RCC 7860 (cell line): ENCODE measurements around the gene CLCN2.

Experiments
- DNase-seq: peaks from one replicate; pipeline ENCODE4 v3.0.0-alpha.2; 2015; ENCODE audit warnings: low spot score
- FAIRE-seq: peaks from 2 replicates; lab custom pipeline; 2012; peaks lifted over from hg19 to GRCh38; lab: Jason Lieb, UNC

The CLCN2 gene

DNA sequence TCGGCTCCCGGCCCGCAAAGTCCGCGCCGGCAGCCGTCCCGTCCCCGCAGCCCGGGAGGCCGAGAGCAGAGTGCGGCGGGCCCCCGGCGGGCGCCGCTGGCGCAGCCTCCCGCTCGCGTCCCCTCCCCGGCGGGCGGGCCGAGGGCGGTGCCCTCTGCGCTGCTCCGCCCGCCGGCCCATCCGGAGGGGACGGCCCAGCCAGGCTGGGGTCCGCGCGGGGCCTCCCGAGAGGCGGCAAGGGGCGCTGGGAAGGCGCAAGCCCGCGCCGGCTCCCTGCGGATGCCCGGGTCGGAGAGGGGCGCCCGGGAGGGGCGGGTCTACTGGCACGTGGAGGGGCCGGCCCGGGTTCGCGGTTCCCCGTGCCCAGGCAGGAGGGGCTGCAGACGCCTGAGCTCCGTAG is at the start of gene CLCN2, which contains the start of gene POLR2H:
Gene CLCN2 (minus strand): TSS at position 74 of the 400 bp plus-strand sequence. CDS start 126 bp downstream, outside the sequence.
Gene POLR2H (plus strand): TSS at position 179 of the 400 bp plus-strand sequence. CDS start 1,783 bp downstream, outside the sequence.
- FAIRE-seq (no peak), DNase-seq (peak; percentile 33)

DNA sequence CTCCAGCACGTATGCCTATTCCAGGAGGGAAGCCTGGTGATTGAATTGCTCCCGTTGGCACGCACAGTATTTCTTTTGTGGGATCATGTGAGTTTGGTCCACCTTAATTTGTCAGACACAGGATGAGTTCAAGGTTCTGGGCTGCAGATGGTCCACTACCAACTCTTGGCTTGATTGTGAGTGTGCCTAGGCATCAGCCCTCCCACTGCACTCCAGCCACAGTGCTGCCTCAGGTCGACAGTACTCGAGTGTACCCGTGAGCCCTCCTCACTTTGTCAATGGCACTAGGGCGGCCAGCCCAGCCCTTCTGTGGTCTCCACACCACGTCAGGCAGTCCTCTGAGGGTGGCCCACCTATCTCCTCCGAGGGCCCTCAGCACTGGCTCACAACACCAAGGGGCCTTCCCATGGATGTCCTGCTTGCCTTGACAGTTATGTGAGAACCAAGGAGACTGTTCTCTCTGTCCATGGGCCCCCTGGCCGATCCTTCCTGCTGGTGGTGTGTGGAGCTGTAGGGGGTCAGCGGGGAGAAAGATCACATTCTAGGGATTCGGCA is 48.6 kb upstream of the CLCN2 start:
- no peak for DNase-seq
- no peak for FAIRE-seq

DNA sequence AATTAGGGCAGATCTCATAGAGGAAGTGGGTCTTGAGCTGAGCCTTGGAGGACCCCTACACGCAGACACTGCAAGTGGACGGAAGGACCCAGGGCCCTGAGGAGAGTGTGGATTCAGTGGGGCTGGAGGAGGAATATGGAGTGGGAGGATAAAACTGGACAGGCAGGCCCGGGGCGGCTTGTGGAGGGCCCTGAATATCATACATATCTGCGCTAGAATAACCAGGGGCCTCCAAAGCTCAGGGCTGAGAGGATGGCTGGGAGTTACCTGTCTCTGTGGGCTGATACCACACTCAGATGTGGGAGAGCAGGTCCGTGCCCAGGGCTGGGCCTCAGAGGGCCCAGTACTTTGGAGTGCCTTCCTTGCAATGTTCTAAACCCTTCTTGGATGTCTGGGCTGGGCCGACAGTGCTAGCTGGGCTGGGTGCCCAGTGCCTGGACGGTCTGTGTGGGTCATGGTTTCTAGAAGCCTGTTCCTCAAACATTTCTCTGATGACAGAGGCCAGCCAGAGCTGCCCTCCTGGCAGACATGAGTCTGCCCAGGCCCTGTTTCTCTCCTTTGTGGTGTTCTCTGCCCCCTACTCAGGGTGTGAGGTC is 48.0 kb upstream of the CLCN2 start:
- no peak for FAIRE-seq
- DNase-seq = no peak

DNA sequence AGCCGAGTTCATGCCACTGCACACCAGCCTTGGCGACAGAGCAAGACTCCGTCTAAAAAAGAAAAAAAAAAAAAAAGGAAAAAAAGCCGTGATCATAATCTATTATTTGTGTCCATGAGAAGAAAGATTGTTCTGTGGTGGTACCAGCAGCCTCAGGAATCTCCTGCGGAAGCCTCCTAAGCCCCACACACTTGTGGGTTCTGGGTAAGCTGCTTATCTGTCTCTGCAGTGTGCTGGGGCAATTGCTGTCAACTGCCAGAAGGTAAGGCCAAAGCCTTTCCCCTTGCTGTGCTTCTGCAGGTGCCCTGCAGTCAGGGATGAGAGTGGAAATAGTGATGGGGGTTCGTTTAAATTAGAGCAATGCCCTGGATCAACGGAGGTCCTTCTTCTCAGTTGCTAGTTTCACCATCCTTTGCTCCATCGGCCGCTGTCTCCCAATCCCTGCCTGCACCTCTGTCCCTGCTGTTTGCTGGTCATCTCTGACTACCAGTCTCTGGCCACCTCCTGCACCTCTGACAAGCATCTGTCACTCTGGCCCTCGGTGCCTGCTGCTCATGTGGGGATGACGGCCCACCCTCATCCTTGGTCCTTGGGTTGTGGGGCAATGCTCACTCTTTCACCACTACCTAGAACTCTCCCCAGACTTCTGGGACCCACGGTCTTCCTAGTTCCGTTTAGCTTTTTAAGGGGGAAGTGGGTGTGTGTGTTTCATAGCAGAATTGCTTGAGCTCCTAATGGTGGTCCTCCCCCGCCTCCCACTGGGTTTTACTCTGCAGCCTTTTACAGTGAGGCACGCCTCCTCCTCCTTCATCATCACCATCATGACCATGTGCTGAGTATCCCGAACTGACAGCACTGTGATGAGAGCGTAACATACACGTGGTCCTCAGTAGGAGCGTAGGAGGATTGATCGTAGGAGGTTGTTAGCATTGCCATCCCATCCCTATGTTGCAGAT is 43.9 kb upstream of the CLCN2 start:
- no peak for FAIRE-seq
- DNase-seq = no peak

DNA sequence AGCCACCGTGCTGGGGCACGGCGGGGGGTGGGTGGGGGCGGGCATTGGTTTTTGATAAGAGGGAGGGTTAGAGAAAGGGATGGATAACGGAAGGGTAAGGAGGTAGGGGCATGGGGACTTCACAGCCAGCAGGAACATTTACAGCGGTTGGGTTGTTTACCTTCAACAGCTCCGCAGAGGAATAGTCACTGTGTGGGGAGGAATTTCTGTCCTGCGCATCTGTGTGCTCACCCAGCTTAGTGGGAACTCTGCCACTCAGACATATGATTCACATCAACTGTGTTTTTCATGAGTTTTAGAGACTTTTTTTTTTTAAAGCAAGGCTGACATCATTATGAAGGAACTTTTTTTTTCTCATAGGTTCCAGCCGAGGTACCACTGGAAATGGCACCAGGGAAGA is 38.0 kb upstream of the CLCN2 start:
- FAIRE-seq (no peak), DNase-seq (peak; percentile 33)

DNA sequence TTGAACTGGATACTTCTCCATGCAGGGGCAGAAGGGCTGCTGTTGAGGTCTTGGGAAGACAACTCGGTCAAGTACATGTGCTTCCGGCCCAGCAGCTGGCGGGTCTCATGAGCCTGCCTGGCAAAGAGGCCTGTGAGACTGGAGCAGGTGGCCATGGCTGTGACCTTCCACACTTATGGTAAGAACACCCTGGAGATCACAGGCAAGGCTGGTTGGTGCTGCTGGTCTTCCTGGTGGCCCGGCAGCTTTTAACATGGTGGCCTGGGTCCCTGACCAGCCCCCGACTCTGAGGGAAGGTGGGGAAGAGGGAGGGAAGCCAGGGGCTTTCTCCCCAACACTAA is 33.9 kb upstream of the CLCN2 start:
- FAIRE-seq = no peak
- DNase-seq = no peak

DNA sequence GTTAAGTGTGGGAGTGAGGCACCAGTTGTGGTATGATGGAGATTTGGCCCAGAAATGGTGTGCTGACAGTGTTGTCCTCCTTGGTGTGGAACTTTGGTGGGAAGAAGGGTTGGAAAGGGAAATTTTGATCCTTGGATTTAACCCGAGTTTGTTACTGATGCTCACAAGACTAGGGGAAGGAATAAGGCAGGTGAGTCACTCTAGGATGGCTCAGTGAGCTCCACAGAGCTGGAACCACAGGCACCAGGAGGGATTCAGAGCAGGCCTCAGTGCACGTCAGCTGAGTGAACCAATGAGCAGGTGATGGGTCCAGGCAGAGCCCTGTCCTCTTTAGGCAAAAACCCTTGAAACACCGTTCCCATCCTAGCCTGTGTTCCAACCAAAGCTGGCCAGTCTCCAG is 29.9 kb upstream of the CLCN2 start:
- DNase-seq (no peak), FAIRE-seq (no peak)

DNA sequence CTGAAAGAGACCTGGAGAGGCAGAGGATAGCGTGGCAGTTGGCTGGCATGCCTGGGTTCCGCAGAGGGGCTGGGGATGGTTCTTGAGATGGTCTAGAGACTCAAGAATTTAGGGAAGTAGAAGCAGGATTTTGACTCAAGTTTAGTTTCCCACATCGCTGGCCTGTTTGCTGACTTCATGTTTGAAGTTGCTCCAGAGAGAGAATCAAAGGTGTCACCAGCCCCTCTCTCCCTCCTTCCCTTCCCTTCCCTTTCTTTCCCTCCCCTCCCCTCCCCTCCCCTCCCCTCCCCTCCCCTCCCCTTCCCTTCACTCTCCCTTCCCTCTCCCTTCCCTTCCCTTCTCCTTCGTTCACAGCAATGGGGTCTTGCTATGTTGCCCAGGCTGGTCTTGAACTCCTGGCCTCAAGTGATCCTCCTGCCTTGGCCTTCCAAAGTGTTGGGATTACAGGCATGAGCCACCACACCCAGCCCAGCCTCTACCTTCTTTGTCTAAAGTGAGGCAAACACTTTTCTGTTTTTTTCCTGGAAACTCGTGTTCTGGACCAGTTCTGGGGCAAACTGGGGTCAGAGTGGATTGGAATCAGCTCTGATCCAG is 28.6 kb upstream of the CLCN2 start:
- DNase-seq = no peak
- no peak for FAIRE-seq

DNA sequence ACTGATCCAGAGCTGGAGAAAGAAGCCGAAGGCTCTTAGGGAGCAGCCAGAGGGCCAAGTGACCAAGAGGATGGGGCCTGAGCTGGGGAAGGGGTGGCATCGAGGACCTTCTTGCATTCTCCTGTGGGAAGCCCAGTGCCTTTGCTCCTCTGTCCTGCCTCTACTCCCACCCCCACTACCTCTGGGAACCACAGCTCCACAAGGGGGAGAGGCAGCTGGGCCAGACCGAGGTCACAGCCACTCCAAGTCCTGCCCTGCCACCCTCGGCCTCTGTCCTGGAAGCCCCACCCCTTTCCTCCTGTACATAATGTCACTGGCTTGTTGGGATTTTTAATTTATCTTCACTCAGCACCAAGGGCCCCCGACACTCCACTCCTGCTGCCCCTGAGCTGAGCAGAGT is 28.0 kb upstream of the CLCN2 start:
- FAIRE-seq (no peak), DNase-seq (no peak)

DNA sequence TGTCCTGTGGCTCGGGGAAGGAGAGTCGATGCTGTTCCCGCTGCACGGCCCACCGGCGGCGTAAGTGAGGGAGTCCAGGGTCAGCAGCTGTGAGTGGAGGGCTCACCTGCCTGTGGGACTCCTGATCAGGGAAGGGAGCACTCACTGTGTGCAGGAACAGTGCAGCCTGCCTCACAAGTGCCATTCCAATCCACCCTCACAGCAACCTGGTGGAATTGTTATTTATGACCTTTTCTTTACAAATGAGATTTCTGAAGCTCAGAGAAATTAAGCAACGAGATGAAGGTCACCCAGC is 27.5 kb upstream of the CLCN2 start:
- no peak for FAIRE-seq

DNA sequence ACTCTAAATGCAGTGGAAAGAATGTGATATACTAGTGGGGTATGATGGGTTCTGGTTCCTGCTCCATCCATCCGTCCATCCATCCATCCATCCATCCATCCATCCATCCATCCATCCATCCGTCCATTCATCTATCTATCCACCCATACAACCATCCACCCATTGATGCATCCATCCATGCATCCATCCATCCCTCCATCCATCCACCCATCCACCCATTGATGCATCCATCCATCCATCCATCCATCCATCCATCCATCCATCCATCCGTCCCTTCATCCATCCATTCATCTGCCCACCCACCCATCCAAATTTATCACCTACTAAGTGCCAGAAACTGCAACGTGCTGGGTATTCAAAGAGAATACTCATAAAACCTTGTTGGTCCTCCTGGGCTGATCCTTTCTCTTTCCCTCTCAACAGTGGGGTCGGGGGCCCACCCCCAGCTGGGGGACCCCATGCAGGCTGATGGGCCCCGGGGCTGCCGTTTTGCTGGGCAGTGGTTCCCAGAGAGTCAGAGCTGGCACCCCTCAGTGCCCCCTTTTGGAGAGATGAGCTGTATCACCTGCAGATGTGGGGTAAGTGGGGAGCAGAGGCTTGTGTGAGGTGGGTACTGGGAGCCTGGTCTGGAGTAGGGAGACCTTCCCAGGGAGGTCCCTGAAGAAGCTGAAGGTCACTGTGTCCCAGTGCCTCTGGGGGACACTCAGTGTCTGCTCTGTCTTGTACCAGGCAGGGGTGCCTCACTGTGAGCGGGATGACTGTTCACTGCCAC is 26.9 kb upstream of the CLCN2 start:
- DNase-seq = no peak
- no peak for FAIRE-seq

More for the DNA sequence above, 27.5 kb upstream of the CLCN2 start:
- no peak for DNase-seq

DNA sequence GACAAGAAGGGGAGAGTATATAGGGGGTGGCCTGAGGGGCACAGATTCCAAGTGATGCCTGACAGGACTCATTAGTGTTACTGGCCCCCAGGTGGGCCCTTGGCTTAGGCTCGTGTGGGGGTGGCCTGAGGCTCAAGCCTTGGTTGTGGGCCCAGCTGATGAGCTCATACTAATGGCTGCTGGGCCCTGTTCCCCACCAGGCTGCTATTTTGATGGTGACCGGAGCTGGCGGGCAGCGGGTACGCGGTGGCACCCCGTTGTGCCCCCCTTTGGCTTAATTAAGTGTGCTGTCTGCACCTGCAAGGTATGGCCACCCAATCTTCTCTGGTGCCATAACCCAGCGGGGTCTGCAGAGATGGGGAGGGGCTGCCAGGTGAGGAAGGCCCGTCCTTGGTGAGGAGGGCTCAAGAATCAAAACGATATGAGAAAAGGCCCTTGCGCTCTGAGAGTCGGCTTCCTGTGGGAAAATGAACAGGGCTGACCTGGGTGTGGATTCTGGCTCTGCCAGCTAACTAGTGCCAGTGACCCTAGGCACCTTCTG is 25.8 kb upstream of the CLCN2 start:
- FAIRE-seq (no peak), DNase-seq (no peak)

DNA sequence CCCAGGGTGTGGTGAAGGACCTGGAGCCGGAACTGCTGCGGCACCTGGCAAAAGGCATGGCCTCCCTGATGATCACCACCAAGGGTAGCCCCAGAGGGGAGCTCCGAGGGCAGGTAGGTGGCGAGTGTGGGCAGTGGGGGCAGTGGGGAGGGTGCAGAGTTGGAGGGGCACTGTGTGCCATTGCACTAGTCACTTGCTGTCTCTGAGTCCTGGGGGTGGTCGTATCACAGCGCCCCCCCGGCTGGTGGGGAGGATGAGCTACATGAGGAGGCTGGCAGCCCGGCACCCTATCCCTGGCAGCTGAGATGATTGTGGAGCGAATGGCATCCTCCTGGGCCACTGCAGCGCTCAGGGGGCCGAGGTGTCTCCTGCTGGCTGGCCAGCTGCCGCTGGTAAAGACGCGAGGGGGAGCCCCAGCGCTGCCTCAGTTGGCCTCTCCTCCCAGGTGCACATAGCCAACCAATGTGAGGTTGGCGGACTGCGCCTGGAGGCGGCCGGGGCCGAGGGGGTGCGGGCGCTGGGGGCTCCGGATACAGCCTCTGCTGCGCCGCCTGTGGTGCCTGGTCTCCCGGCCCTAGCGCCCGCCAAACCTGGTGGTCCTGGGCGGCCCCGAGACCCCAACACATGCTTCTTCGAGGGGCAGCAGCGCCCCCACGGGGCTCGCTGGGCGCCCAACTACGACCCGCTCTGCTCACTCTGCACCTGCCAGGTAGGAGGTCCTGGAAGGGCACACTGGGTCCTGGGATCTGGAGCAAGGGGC is 24.8 kb upstream of the CLCN2 start:
- no peak for DNase-seq
- no peak for FAIRE-seq

DNA sequence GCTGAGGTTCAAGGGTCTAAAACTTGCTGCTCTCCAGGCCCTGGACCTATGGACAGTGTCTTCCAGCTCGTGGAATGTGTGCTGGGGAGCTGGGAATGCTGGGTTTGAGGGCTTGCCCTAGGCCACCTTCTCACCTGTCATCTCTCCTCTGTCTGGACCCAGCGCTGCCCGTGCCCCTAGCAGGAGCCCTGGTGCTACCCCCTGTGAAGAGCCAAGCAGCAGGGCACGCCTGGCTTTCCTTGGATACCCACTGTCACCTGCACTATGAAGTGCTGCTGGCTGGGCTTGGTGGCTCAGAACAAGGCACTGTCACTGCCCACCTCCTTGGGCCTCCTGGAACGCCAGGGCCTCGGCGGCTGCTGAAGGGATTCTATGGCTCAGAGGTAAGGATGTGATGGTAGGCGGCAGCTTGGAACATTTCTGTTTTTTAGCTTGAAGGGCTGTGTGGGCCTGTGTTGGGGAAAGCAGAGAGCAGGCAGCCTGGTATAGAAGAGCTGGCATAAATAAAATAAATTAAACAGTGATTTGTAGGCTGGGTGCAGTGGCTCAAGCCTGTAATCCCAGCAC is 23.5 kb upstream of the CLCN2 start:
- FAIRE-seq (no peak), DNase-seq (no peak)

DNA sequence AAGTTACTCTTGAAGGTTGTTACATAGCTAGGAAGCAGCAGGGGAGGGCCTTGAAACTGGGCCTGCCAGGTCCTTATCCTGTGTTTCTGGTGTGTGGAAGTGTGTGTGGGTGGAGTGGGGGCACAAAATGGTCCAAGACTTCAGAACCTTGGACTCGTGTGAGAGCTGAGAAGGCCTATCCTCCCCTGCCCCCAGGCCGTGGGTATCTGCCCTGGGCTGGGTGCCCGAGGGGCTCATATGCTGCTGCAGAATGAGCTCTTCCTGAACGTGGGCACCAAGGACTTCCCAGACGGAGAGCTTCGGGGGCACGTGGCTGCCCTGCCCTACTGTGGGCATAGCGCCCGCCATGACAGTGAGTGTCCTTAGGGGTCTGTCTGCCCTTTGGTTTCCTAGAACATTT is 22.9 kb upstream of the CLCN2 start:
- FAIRE-seq = no peak
- no peak for DNase-seq

DNA sequence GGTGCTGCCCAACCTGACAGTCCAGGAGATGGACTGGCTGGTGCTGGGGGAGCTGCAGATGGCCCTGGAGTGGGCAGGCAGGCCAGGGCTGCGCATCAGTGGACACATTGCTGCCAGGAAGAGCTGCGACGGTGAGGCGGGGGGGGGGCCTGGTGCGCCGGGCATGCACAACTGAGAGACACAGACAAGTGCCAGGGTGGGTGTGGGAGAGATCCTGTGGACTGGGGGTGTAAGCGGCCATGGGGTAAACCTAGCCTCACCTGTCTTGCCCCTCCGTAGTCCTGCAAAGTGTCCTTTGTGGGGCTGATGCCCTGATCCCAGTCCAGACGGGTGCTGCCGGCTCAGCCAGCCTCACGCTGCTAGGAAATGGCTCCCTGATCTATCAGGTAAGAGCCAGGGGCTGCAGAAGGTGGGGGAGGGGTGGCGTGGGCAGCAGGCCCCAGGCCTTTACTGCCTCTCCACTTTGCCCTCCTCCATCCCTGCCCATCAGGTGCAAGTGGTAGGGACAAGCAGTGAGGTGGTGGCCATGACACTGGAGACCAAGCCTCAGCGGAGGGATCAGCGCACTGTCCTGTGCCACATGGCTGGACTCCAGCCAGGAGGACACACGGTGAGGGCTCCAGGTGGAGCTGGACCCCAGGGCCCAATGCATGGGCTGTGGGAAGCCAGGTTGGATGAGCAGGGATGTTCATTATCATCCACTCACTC is 21.8 kb upstream of the CLCN2 start:
- FAIRE-seq = no peak
- no peak for DNase-seq

DNA sequence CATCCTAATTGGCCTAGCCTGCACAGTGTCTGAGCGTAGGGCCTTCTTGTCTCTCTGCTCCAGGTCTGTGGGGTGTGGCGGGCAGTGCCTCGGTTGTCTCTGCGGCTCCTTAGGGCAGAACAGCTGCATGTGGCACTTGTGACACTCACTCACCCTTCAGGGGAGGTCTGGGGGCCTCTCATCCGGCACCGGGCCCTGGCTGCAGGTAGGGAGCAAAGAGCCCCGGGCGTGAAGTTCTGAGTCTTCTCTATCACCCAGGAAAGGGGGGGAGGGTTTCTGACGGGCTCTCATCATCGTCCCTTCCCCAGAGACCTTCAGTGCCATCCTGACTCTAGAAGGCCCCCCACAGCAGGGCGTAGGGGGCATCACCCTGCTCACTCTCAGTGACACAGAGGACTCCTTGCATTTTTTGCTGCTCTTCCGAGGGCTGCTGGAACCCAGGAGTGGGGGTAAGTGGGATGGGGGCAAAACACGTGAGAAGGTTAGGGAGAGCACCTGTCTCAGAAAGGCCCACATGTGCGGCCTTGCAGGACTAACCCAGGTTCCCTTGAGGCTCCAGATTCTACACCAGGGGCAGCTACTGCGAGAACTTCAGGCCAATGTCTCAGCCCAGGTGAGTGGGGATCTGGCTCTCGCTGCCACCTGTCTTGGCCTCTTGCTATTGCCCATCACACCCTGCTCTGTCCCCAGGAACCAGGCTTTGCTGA is 21.1 kb upstream of the CLCN2 start:
- DNase-seq (no peak), FAIRE-seq (no peak)
